ENCODE data around the gene AFMID.
A peak's percentile ranks its signal among the peaks of the same experiment; 100 is the strongest.
"Not testable (repeated sequence)": the region's sequence is repeated elsewhere in the genome, so short reads cannot be mapped to it uniquely, and the experiment has no call there.

AFMID gene

GRCh38 chr17:78186692-78187595 is at the start of gene AFMID, which contains the start of gene TK1:
Gene AFMID (plus strand): TSS chr17:78187362. CDS start chr17:78187371, 9 bp downstream.
Gene TK1 (minus strand): TSS chr17:78187052. CDS start chr17:78186994, 58 bp downstream.
- DNase-seq (ENCODE audit: low spot score) (peak; percentile 100), FAIRE-seq (peak; percentile 89)

- FAIRE-seq (no peak), DNase-seq (ENCODE audit: low spot score) (no peak)
Observed at GRCh38 chr17:78137392-78138203, 49.6 kb upstream of the AFMID start.

- FAIRE-seq (no peak), DNase-seq (ENCODE audit: low spot score) (no peak)
Observed at GRCh38 chr17:78138204-78139060, 48.7 kb upstream of the AFMID start.

GRCh38 chr17:78139861-78140168 is 47.3 kb upstream of the AFMID start:
- DNase-seq (ENCODE audit: low spot score); FAIRE-seq: not testable (repeated sequence)

- peak; percentile 95 for DNase-seq (ENCODE audit: low spot score)
- FAIRE-seq = peak; percentile 93
Observed at GRCh38 chr17:78140169-78141051, 46.8 kb upstream of the AFMID start.

GRCh38 chr17:78141437-78142118 is 45.6 kb upstream of the AFMID start:
- FAIRE-seq (no peak), DNase-seq (ENCODE audit: low spot score) (no peak)

- FAIRE-seq = peak; percentile 86
- DNase-seq (ENCODE audit: low spot score) = peak; percentile 93
Observed at GRCh38 chr17:78142119-78142861, 44.9 kb upstream of the AFMID start.

- DNase-seq (ENCODE audit: low spot score) (no peak), FAIRE-seq (no peak)
Observed at GRCh38 chr17:78143214-78144146, 43.7 kb upstream of the AFMID start.

GRCh38 chr17:78144147-78144719 is 42.9 kb upstream of the AFMID start:
- no peak for FAIRE-seq
- peak; percentile 83 for DNase-seq (ENCODE audit: low spot score)

GRCh38 chr17:78144736-78145641 is 42.2 kb upstream of the AFMID start:
- no peak for FAIRE-seq
- no peak for DNase-seq (ENCODE audit: low spot score)

- no peak for FAIRE-seq
- DNase-seq (ENCODE audit: low spot score) = no peak
Observed at GRCh38 chr17:78146471-78146869, 40.7 kb upstream of the AFMID start.

- FAIRE-seq (no peak), DNase-seq (ENCODE audit: low spot score) (no peak)
Observed at GRCh38 chr17:78146881-78147280, 40.3 kb upstream of the AFMID start.

GRCh38 chr17:78147315-78147998 is 39.7 kb upstream of the AFMID start:
- DNase-seq (ENCODE audit: low spot score) (no peak), FAIRE-seq (no peak)

- DNase-seq (ENCODE audit: low spot score) (no peak), FAIRE-seq (no peak)
Observed at GRCh38 chr17:78148286-78149016, 38.7 kb upstream of the AFMID start.

- FAIRE-seq (no peak), DNase-seq (ENCODE audit: low spot score) (no peak)
Observed at GRCh38 chr17:78151514-78152008, 35.6 kb upstream of the AFMID start.

Data from urothelium cell line (cell line).